Activated CD4-positive, alpha-beta T cell treated with anti-CD3 and anti-CD28 coated beads for 1 hour (primary cell): Measurements from ENCODE around the gene DDX49.
"Not testable (repeated sequence)": the region's sequence is repeated elsewhere in the genome, so short reads cannot be mapped to it uniquely, and the experiment has no call there.

Source experiments
- DNase-seq: peaks from one replicate; pipeline ENCODE4 v3.0.0-alpha.2; 2020

DDX49 gene

DNA sequence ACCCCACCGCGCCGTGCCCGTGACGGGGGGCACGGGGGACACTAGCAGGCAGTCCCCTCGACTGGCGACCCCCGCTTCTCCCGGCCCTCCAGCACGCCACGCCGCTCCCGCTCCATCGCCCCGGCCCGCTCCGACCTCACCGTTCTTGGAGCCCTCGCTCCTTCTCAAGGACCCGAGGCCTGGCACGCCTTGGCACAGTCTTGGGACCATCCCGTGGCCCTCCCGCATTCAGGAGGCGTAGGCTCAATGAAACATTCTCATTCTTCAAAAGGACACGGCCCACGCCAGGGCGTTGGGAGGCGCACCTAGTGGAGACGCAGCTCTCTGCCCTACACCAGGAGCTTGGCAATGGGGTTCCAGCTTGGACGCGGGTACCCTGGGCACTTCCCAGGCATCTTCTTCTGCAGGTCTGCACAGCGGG lies 23.1 kb upstream of the DDX49 start:
- no peak for DNase-seq

DNA sequence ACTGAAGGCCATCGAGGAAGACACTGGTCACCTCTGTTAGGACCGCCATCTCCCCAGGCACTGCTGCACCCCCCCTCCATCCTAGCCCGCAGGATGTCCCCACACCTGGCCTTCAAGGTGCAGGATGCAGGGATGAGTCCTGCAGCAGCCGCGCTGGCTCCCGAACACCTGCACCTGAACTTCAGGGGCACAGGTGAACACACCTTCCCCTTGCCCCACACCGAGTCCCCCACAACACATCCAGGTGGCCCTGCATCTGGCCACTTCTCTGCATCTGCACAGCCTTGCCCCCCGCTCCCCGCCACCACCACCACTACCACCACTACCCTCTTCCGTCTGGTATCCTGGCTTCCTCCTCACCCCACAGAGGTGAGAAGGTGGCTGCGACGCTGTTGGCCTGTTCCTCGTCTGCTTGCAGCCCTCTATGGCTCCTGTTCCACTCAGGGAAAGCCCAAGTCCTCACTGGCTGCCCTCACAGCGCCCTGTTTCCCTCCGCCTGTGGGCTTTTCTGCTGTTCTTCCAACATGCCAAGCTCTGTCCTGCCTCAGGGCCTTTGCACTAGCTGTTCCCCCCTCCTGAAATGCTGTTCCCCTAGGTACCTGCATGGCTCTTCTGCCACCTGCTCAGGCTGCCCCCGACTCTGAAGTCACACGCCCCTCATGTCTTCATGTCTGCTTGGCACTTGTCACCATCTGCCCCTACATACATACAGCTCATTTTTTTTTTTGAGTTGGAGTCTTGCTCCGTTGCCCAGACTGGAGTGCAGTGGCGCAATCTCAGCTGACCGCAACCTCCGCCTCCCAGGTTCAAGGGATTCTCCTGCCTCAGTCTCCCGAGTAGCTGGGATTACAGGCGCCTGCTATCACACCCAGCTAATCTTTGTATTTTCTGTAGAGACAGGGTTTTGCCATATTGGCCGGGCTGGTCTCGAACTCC lies 22.2 kb upstream of the DDX49 start:
- DNase-seq, result no peak

DNA sequence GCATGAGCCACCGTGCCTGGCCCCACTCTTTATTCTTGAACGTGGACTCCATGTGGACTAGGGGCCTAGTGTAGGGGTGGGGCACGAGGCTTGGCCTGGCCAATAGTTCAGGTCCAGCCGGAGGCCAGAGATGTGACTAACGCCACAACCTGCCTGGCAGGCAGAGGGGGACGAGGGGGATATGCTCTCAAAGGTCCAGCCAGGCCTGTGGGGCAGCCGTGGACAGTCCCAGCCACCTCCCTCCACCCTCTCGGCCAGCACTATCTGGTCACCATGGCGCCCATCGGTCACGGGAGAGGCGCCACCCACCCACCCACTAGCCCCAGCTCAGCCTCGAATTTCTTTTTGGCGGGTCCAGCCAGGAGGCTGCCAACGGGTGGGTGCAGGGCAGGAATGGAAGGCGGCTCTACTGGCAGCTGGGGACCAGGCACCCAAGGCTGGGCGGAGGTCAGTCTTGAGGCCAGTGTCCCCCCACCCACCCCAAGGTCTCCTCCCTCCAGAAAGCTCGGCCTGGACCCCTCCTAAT lies 21.4 kb upstream of the DDX49 start:
- DNase-seq, result no peak

DNA sequence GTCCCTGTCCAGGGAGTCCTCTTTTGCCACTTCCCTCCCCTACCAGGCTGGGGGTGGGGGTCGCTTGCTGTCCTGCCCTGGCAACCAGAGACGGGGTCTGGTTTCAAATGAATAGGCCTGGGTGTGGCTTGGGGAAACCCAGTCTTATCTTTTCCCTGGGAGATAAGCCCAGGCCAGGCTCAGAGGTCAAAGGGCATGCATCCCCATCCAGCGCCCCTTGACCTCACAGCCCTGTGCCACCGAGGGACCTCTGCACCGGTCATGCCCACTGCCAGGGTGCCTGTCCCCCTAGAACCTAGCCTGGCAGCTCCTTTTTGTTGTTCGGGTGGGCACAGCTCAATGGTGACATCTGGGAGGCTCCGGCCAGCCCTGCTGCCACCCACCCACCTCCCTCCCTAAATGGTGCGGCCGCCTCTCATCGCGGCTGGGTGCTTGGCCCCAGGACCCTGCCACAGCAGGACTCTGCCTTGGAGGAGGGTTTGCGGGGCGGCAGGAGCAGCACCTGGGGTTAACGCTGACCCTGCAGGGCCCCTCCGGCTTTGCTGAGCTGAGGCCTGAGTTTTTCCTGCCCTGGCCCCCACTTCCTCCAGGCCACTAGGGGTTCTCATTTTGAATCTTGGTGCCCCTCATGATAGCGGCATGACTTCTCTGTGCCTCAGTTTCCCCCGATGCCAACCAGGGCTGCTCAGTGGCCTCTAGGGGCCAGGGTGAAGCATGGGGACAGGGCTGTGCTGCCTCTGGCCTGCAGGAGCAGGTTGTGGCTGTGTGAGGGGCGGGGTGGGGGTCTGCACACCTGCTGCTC lies 20.7 kb upstream of the DDX49 start:
- no peak for DNase-seq

DNA sequence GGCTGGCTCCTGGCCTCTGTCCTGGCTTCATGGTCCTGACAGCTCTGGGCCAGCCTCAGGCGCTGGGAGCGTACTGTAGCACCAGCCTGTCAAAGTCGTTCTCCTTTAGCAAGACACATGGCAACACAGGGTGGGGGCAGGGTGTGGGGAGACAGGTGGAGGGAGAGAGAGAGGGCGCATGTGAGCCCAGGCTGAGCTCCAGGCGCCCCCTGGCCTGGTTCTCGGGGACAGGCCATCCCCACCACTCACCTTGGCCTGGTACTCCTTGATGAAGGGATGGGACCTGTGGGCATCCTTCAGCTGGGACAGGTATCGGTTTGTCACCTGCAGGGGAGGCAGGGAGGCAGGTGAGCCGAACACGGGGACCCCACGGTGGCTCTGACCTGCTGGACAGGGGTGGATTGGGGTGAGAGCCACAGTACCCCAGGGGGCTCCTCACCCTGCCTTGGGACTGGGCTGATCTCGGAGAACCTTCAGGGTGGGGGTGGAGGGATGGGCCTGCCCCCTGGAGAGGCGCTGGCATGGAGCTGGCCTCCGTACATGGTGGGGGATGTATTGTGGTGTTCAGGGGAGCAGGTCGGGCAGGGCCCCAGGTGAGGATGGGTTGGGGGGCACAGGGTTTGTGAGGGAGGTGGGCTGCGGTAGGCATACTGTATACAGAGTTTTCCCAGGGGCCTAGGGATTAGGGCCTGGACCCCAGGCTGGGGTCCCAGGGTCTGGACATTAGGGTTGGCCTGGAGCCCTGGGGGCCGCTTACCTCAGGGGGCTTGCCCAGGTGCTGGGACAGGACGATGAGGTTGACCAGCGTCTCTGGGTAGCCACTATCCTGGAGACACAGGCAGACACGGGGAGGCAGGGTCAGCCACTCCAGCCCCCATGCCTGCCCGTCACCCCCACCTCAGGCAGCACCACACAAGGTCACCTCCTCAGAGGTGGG lies 19.6 kb upstream of the DDX49 start:
- DNase-seq, result no peak

DNA sequence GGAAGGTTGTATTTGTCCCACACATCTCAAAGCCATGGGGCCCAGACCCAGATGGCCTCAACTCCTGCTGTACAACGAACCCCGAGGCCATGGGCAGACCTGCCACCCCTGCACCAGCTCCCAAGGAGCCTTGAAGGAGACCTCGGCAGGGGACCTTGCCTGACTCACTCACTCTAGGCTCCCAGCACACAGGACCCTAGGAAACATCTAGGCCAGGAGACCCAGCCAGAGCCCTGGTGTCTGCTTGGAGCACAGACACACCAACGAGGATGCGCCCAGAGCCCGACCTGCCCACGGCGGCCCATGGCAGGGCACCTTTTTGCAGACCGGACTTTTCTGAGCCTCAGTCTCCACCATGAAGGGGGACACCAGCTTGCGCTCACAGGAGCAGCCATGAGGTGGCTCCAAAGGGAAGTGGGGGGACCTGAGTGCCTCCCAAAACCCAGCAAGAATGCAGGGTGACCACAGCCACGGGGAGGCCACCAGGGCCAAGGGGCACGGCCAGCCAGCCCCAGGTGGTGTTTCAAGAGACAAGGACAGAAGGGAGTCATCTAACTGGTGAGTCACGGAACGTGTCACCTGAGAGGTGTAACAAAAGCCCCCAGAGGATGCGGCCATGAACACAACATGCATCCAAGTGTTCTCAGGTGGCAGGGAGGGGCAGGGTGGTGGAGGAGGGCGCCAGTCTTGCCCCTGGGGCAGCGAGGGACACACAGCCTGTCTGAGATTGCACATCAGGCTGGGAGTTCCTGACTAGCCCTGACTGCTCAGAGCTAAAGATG lies 18.6 kb upstream of the DDX49 start:
- DNase-seq, result no peak

DNA sequence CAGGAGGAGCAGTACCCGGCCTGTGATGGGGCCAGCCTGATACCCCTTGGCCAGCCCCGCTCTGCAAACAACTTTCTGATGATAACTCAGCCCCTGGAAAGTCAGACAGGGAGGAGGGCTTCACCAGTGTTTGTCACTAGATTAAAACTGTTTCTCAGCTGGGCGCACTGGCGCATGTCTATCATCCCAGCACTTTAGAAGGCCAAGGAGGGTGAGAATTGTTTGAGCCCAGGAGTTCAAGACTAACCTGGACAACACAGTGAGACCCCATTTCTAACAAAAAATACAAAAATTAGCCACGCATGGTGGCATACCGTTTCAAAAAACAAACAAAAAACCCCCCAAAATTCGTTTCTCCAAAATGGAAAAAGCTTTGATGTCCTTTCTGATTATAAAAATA lies 18.0 kb upstream of the DDX49 start:
- no peak for DNase-seq

DNA sequence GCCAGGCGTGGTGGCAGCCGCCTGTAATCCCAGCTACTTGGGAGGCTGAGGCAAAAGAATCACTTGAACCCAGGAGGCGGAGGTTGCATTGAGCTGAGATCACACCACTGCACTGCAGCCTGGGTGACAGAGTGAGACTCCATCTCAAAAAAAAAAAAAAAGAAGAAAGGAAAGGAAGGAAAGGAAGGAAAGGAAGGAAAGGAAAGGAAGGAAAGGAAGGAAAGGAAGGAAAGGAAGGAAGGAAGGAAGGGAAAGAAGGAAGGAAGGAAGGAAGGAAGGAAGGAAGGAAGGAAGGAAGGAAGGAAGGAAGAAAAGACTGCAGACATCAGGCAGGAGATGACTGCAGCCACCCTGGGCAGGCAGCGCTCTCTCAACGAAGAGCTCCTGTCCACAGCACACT lies 17.0 kb upstream of the DDX49 start:
- DNase-seq, result not testable (repeated sequence)

DNA sequence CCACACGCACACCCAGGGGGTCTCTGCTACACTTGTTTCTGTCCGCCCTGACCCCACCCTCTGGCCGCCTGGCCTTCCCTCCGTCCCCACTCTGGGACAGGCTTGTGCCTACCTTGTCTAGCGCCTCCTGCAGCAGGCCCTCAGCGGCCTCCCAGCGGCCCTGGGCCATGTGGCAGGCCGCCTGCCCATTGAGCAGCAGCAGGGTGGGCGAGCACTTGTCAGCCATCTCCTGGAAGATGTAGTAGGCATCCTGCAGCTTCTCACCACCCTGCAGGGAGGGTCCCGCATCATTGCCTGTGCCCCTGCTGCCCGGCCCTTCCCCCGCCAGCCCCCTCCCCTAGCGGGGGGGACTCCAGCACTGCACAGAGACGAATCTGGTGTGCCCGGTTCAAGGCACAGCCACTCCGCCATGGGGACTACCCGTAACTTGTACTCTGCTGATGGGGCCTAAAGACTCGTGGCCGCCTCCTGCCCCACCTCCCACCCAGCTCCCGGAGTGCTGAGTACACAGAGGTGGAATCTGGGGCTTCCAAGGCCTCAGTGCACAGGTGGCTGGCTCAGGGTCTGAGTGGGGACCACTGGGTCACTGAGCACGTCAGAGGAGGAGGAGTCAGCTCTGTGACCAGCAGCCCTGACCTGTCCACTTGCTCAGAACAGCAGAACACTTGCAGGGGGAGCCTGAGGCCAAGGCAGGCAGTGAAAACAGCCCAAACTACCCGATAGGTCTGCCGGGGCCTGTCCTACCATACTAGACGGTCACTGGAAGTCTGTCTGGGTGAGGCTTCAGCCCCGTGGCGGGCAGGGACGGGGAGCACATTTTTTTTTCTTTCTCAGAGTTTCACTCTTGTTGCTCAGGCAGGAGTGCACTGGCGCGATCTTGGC lies 16.1 kb upstream of the DDX49 start:
- DNase-seq, result no peak

DNA sequence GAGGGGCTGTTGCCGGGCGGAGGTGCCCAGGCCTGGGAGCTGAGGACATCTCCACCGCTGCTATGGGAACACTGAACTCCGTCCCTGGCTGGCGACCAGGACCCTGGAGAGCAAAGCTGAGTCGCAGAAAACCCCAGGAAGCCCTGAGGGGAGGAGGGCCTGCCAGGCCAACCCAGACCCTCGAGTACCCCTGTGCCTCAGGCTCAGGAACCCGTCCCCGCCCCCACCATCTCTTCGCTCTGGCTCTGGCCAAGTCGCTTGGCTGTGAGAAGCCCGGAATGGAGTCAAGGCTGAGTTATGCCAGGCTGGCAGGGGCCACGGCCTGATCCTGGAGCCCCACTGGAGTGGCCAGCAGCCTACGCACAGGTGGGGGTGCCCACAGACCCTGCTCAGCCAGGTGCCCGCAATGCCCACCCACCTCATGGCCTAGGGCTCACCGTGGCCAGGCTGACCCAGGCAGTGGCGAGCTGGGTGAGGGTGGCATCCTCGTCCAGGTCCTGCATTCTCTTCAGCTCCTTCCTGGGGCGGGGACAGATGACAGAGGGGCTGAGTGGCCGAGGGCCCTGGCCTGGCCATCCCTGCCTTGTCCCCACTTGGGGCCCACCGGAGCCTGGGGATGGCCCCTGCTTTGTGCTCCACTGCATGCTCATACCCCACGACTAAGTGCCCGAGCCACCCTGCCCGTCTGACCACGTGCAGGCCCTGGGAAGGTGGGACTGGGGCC lies 15.0 kb upstream of the DDX49 start:
- no peak for DNase-seq

DNA sequence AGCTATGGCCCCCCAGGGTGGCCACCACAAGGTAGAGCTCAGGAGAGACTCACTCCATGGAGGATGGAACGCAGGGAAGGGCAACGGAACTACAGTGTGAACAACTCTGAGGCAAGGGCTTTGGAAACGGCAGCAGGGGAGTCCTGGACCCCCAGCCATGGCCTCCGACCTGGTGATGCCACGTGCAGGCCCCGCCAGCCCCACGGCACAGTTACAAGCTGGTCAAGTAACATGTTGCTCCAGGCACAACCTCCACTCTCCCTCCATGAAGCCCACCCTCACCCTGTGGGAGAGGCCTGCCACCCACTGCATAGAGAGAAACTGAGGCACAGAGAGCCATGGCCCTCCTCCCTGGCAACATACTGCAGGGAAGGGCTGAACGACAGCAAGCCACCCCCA lies 14.5 kb upstream of the DDX49 start:
- DNase-seq, result no peak

DNA sequence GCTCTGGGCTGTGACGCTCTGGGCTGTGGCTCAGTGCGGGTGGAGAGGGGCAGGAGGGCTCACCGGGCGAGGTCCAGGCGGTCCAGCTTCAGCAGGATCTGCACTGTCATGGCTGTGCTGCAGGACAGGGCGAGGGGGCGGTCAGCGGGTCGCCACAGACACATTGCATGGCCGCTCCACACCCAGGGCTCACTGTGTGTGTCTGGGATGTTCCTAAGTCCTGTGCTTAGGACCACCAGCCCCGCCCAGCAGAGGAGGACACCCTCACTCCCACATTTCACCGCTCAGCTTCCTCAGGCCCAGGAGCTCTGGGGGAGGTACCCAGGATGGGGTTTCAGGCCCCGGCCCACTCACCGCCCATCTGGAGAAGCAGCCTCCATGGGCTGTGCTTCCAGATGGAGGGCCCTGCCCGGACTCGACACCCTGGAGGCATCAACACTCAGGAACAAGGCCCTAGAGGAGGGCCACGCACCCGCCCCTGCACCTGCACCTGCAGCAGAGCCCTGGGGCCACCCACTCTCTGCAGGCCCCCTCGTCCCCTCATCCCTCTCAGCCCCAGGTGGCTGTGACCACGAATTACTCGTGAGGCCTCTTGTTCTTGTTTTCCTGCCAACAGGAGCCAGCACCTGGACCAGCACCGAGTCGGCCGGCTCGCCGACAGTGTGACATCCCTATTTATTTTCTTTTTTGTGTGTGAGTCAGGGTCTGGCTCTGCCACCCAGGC lies 13.8 kb upstream of the DDX49 start:
- no peak for DNase-seq

DNA sequence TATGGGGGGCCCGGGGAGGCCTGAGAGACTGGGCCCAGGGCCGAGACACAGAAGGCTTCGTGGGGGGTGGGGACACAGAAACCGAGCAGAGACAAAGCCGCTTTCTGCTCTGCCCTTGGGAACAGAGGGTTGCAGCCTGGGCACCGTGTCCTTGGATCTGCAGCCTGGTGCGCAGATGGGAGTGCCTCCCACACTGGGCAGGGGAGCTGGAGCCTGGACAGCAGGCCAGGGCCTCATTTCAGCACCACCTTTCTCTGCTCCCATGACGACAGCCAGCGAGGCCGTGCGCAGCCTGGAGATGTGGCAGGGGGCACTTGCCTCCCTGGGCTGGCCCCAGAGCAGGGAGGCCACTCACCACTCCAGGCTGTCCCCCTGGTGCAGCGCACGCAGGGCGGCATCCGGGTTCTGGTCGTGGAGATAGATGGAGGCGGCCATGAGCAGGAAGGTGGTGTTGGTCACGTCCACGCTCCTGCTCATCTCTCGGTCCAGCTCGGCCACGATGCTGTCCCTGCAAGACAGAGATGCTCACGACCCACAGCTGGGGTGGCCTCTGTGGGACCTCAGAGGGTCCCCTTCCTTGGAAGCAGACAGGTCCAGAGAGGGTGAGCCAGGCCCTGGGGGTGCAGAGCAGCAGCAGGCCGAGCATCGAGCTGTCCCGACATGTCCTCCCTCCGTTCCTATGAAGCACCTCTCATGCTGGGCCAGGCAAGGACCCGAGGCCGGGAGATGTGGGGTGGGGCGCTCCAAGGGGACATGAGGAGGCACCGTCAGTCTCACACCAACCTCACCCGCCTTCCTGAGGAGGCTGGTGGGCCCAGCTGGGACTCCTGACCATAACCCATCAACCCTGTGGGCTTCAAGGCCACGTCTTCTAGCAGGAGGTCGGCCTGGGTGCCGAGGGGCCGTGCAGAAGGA lies 12.7 kb upstream of the DDX49 start:
- no peak for DNase-seq

DNA sequence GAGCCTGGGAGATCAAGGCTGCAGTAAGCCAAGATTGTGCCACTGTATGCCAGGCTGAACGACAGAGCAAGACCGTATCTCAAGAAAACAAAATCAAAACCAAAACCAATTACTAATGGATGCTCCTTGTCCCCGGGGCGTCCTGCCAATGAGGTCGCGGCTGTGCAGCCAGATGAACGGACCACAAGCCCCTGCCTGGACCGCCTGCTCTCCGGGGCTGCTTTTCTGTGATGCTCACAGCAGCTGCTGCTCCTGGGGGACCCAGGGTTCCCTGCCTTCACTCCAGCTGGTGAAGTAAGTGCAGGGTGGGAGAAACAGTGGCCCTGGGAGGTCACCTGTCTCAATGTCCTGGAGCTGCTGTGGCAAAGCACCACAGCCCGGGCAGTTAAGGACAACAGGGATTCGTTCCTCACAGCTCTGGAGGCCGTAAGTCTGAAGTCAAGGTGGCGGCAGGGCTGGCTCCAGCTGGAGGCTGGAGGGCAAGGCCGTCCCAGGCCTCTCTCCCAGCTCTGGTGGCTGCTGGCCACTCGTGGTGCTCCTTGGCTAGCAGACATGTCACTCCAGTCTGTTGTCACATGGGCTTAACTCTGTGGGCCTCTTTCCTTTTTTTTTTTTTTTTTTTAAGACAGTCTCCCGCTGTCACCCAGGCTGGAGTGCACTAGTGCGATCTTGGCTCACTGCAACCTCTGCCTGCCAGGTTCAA lies 10.4 kb upstream of the DDX49 start:
- DNase-seq, result no peak

DNA sequence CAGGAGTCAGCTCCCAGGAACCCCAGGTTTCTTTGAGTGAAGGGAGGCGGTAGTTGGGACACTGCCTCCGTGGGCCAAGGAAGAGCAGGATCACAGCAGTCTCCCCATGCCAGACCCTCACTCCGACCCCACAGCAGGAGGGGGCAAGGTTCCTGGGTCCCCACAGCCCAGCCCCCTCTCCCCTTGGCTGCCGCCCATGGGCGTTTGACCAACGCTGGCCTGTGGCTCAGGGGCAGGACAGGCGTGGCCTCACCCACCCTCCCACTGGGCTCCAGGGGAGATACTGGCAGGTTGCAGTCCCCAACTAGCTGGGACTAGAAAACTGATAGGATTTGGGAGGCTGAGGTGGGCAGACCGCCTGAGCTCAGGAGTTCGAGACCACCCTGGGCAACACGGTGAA lies 9.5 kb upstream of the DDX49 start:
- DNase-seq, result no peak

DNA sequence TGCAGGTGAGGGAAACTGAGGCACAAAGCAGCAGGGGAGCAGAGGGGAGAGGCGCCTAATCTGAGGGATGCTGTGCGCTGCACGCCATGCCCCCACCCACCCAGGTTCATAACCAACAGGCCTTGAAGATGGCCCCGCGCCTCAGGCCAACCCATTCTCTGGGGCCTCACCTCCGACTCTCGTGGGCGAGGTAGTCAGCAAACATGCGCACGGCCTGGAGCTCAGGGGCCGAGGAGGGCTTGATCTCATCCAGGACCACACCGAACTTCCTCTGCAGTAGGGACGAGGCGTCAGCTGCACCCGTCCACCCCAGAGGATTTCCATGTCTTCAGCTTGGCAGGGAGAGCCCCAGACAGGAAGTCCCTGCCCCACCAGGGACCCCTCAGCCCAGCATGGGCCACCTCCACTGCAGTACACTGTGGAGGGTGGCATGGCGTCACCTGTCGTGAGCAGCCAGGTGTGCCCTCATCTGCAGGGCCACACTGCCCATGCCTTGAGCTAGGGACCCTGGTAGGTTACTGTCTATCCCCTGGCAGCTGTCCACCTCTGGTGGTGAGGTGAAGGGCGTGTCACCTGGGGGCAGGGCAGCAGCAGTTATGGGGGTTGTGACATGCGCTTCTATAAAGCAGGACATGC lies 8.6 kb upstream of the DDX49 start:
- DNase-seq, result no peak

DNA sequence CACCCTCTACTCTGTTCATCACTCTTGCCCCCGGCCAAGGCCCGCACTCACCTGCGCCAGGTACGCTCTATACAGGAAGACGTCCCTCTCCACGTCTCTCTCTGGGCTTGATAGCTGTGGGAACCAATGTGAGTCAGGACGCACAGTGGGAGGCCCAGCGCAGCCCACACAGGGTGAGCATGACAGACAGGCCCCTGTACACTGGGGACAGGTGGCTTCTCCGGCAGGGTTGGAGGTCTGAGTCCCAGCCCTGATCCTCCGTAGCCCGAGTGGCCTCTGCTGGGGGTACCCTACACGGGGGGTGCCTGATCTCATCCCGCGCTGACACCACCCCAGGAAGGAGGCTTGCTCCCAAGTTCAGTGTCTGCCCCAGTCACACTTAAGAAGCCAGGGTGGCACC lies 6.6 kb upstream of the DDX49 start:
- DNase-seq, result no peak
